ENCODE results near the gene SUGCT.
"Not testable (repeated sequence)": the region's sequence is repeated elsewhere in the genome, so short reads cannot be mapped to it uniquely, and the experiment has no call there.

The SUGCT gene

DNA sequence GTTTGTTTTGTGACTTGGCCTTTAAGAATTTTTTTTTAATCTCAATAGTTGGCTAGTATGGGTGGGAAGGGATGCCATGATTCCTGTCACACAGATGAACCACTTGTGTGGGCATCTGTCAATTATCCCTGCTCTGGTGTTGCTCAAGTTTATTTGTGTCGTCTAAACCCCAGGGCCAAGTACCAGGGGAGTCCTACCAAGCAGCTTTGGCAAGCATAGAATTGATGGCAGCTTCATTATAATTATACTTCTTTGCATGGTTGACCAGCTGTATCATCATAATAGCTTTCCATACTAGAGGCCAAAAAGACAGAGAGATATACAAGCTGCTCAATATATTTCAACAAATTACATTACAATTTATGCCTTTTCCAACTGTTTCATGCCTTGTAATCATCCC is 30.4 kb downstream of the SUGCT start:
- TF ChIP-seq POU2F2 (IDR thresholded peaks at IDR 0.05; ENCODE audit: low read depth, low read length) (no peak), SPI1 (IDR thresholded peaks at IDR 0.05; ENCODE audit: low read depth, low read length) (no peak), POLR2AphosphoS5 (IDR thresholded peaks at IDR 0.05; ENCODE audit: low read depth, low read length) (no peak), TAF1 (IDR thresholded peaks at IDR 0.05; ENCODE audit: low read depth, low read length) (no peak), PAX5 (IDR thresholded peaks at IDR 0.05; ENCODE audit: insufficient read depth, low read length, severe bottlenecking) (no peak), POLR2A (IDR thresholded peaks at IDR 0.05; ENCODE audit: low read depth, low read length) (no peak)
- FAIRE-seq (no peak), DNase-seq (ENCODE audit: insufficient read length, low spot score) (no peak)

DNA sequence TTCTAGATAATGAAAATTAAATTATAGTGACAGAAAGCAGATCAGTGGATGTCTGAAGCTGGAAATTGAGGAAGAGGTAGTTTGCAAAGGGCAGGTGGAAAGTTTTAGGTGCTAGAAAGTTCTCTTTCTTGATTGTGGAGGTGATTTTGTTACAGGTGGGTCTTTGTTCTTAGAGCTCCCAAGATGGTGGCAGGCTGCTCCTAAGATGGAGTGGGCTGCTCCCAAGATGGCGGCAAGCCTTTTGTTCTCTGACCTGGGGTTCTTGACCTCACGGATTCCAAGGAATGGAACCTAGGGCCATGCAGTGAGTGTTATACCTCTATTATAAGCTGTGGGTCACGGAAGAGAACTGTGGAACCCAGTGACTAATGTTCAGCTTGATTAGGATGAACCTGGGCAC is 32.5 kb downstream of the SUGCT start:
- FAIRE-seq, result no peak
- TF ChIP-seq SPI1 (IDR thresholded peaks at IDR 0.05; ENCODE audit: low read depth, low read length) (no peak), POLR2AphosphoS5 (IDR thresholded peaks at IDR 0.05; ENCODE audit: low read depth, low read length) (no peak), PAX5 (IDR thresholded peaks at IDR 0.05; ENCODE audit: insufficient read depth, low read length, severe bottlenecking) (no peak), POU2F2 (IDR thresholded peaks at IDR 0.05; ENCODE audit: low read depth, low read length) (no peak), POLR2A (IDR thresholded peaks at IDR 0.05; ENCODE audit: low read depth, low read length) (no peak), TAF1 (IDR thresholded peaks at IDR 0.05; ENCODE audit: low read depth, low read length) (no peak)
- no peak for DNase-seq (ENCODE audit: insufficient read length, low spot score)

DNA sequence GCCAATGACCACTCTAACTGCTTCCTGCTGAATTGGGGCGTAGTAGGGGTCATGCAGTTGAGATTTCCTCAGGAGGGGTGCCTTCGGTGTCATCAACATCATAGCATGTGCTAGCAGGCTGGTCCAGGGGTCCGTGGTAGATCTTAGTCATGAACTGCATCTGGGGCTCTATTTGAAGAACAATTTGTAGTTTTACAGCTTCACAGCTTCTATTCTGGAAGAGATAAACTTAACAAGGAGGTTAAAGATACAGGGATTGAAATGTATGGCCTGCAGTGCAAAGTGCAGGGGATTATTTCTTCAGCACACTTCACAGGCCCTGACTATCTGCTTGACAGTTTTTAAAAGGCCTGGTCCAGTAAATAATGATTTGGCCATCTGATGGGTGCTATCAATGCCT is 33.5 kb downstream of the SUGCT start:
- FAIRE-seq; DNase-seq (ENCODE audit: insufficient read length, low spot score): not testable (repeated sequence)

DNA sequence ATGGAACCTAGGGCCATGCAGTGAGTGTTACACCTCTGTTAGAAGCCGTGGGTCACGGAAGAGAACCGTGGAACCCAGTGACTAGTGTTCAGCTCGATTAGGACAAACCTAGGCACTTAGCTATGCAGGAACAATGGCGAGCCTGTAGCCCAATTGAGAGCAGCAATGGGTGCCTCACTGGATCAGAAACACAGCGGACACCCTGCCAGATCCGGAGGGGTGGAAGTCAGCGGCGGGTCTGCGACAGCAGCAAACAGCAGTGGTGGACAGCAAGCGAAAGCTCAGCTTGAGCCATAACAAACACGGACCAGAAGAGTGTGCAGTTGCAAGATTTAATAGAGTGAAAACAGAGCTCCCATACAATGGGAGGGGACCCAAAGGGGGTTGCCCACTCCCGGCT is 38.3 kb downstream of the SUGCT start:
- DNase-seq (ENCODE audit: insufficient read length, low spot score); FAIRE-seq: not testable (repeated sequence)

DNA sequence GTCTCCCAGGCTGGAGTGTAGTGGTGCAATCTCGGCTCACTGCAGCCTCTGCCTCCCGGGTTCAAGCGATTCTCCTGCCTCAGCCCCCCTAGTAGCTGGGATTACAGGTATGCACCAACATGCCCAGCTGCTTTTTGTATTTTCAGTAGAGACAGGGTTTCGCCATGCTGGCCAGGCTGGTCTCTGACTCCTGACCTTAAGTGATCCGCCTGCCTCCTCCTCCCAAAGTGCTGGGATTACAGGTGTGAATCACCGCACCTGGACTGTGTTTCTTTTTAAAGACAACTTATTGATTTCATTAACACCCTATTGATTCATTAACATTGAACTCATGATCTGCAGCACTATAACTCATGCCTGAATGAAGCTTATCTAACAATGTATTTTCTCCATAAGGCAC is 40.5 kb downstream of the SUGCT start:
- DNase-seq (ENCODE audit: insufficient read length, low spot score), result not testable (repeated sequence)

DNA sequence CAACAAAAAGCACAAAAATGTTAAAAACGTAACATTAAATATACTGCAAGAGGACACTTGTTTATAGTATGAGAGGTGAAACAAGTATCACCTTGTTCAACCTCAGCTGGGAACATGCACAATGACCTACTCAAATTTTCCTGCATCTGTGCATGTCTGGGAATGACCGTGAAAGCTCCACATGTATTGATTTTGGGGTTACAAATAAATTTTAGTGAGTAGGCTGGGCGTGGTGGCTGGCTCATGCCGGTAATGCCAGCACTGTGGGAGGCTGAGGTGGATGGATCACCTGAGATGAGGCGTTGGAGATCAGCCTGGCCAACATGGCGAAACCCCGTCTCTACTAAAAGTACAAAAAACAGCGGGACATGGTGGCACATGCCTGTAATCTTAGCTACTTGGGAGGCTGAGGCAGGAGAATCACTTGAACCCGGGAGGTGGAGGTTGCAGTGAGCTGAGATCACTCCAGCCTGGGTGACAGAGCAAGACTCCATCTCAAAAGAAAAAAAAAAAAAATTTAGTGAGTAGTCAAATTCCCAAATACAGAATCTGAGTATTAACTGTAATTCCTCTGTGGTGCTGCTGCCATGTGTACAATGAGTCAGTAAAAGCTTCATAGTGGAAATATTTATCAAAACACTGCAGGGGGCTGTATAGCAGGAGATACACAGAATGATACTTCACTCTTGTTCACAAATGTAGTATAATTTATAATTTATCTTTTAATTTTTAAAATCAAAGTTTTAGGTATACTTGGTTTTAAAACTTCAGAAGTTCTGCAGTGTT is 41.1 kb downstream of the SUGCT start:
- no peak for DNase-seq (ENCODE audit: insufficient read length, low spot score)
- FAIRE-seq, result no peak

More for the DNA sequence above, 40.5 kb downstream of the SUGCT start:
- FAIRE-seq, result not testable (repeated sequence)

DNA sequence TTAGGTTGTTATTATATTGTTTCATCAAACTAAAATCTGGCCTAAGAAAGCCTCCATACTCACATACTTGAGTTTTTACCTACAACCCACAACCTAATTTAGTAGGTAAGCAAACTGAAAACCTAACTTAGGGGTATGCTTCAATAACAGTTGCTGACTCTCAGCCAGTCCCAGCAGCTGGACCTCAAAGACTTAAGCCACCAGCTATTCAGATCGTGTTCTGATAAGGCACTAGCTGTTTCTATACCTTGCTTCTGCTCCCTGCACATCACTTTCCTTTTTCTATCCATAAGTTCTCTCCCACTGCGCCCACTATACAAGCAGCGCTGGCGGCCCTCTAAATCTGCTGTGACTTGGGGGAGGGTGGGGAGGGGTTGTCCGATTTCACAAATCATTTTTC is 42.3 kb downstream of the SUGCT start:
- DNase-seq (ENCODE audit: insufficient read length, low spot score), result no peak
- no peak for TF ChIP-seq SPI1 (IDR thresholded peaks at IDR 0.05; ENCODE audit: low read depth, low read length)
- no peak for TF ChIP-seq POU2F2 (IDR thresholded peaks at IDR 0.05; ENCODE audit: low read depth, low read length)
- no peak for TF ChIP-seq PAX5 (IDR thresholded peaks at IDR 0.05; ENCODE audit: insufficient read depth, low read length, severe bottlenecking)
- no peak for TF ChIP-seq POLR2A (IDR thresholded peaks at IDR 0.05; ENCODE audit: low read depth, low read length)
- TF ChIP-seq TAF1 (IDR thresholded peaks at IDR 0.05; ENCODE audit: low read depth, low read length), result no peak
- no peak for TF ChIP-seq POLR2AphosphoS5 (IDR thresholded peaks at IDR 0.05; ENCODE audit: low read depth, low read length)
- FAIRE-seq, result no peak

More for the DNA sequence above, 41.1 kb downstream of the SUGCT start:
- TF ChIP-seq POLR2AphosphoS5 (IDR thresholded peaks at IDR 0.05; ENCODE audit: low read depth, low read length), result no peak
- TF ChIP-seq POU2F2 (IDR thresholded peaks at IDR 0.05; ENCODE audit: low read depth, low read length), result no peak
- no peak for TF ChIP-seq POLR2A (IDR thresholded peaks at IDR 0.05; ENCODE audit: low read depth, low read length)
- TF ChIP-seq TAF1 (IDR thresholded peaks at IDR 0.05; ENCODE audit: low read depth, low read length), result no peak
- TF ChIP-seq SPI1 (IDR thresholded peaks at IDR 0.05; ENCODE audit: low read depth, low read length), result no peak
- TF ChIP-seq PAX5 (IDR thresholded peaks at IDR 0.05; ENCODE audit: insufficient read depth, low read length, severe bottlenecking), result no peak

DNA sequence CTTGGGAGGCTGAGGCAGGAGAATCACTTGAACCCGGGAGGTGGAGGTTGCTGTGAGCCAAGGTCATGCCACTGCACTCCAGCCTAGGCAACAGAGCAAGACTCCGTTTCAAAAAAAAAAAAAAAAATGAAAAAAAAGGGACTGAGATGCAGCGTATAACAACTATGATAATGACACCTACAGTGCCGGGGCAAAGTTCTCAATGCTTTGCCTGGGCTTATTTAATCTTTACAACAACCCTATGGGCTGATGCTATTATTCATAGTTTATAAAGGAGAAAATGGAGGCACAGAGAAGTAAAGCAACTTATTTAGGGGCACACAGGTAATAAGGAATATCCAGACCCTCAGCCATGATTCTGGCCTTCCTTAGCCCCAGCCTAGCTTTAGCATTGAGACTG is 47.6 kb downstream of the SUGCT start:
- FAIRE-seq, result no peak
- DNase-seq (ENCODE audit: insufficient read length, low spot score), result no peak
- TF ChIP-seq POLR2AphosphoS5 (IDR thresholded peaks at IDR 0.05; ENCODE audit: low read depth, low read length) (no peak), PAX5 (IDR thresholded peaks at IDR 0.05; ENCODE audit: insufficient read depth, low read length, severe bottlenecking) (no peak), POU2F2 (IDR thresholded peaks at IDR 0.05; ENCODE audit: low read depth, low read length) (no peak), TAF1 (IDR thresholded peaks at IDR 0.05; ENCODE audit: low read depth, low read length) (no peak), SPI1 (IDR thresholded peaks at IDR 0.05; ENCODE audit: low read depth, low read length) (no peak), POLR2A (IDR thresholded peaks at IDR 0.05; ENCODE audit: low read depth, low read length) (no peak)

DNA sequence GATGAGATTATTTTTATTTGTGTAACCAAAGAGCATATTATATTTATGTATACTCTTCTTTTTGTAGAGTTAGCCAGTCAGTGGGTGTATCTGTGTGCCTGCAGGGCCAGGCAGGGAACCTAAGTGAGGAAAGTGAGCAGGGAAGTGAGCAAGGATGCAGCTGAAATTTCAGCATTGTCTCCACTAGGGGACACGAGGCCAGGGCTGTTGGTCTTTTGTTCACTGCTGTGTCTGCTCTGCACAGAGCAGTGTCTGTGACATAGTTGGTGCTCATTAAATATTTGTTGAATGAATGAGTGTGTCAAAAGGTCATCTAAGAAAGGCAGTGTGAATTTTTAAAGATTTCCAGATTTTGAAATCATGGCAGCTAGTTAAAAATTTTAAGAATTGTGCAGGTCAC is 51.8 kb downstream of the SUGCT start:
- no peak for DNase-seq (ENCODE audit: insufficient read length, low spot score)
- no peak for FAIRE-seq
- TF ChIP-seq POLR2A (IDR thresholded peaks at IDR 0.05; ENCODE audit: low read depth, low read length), result no peak
- TF ChIP-seq TAF1 (IDR thresholded peaks at IDR 0.05; ENCODE audit: low read depth, low read length), result no peak
- no peak for TF ChIP-seq SPI1 (IDR thresholded peaks at IDR 0.05; ENCODE audit: low read depth, low read length)
- no peak for TF ChIP-seq POU2F2 (IDR thresholded peaks at IDR 0.05; ENCODE audit: low read depth, low read length)

DNA sequence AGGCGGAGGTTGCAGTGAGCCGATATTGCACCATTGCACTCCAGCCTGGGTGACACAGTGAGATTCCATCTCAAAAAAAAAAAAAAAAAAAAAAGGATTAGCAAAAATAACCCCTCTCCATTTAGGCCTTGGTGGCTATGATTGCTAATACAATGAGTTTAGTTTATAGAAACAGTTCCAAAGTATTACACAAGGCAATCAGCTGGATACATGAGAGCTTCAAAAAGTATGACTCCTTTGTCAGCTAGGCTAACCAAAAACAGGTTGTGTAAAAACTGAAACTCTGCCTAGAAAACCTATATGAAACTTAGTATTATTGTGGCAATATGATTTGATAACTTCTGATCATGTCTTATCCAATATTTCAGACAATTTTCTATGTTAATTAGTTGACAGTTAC is 57.2 kb downstream of the SUGCT start:
- DNase-seq (ENCODE audit: insufficient read length, low spot score) (no peak), FAIRE-seq (no peak)
- no peak for TF ChIP-seq TAF1 (IDR thresholded peaks at IDR 0.05; ENCODE audit: low read depth, low read length)
- TF ChIP-seq POLR2AphosphoS5 (IDR thresholded peaks at IDR 0.05; ENCODE audit: low read depth, low read length), result no peak
- no peak for TF ChIP-seq PAX5 (IDR thresholded peaks at IDR 0.05; ENCODE audit: insufficient read depth, low read length, severe bottlenecking)
- TF ChIP-seq SPI1 (IDR thresholded peaks at IDR 0.05; ENCODE audit: low read depth, low read length), result no peak
- no peak for TF ChIP-seq POU2F2 (IDR thresholded peaks at IDR 0.05; ENCODE audit: low read depth, low read length)
- TF ChIP-seq POLR2A (IDR thresholded peaks at IDR 0.05; ENCODE audit: low read depth, low read length), result no peak

DNA sequence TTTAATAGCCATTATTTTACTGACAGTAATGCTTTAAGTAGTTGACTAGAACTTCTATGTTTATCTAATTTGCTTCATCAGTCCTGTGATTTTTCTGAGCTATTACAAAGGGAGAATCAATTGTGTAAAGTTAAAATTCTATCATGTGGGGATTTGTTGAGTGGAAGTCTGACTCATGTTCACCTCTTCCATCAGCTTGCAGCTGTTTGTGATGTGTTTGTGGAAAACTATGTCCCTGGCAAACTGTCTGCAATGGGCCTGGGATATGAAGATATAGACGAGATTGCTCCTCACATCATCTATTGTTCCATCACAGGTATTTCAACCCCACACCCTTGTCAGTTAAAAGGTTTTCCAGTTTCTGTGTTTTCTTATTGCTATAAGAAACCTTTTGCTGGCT is 59.9 kb downstream of the SUGCT start:
- TF ChIP-seq POU2F2 (IDR thresholded peaks at IDR 0.05; ENCODE audit: low read depth, low read length), result no peak
- no peak for TF ChIP-seq SPI1 (IDR thresholded peaks at IDR 0.05; ENCODE audit: low read depth, low read length)
- no peak for DNase-seq (ENCODE audit: insufficient read length, low spot score)
- no peak for FAIRE-seq
